Stimulated activated effector memory CD8-positive, alpha-beta T cell treated with anti-CD3 and anti-CD28 coated beads, Interleukin-12 subunit alpha, Interleukin-12 subunit beta, amount 100 ng/mL, for 72 hours (primary cell): ENCODE results near the gene GORASP2.

Experiments used
- ATAC-seq: fragments of 150-1000 bp; cut with Tn5 transposase; 2 replicates; pipeline ENCODE4 v1.10.0; 2021
- DNase-seq, 2 donors: peaks; one replicate each; pipeline ENCODE4 v3.0.0; 2021 to 2022; ENCODE audit warnings: low spot score in 2 of 2
- H3K27ac Mint-ChIP-seq: one replicate; pipeline ENCODE4 v1.8.0; 2022; ENCODE audit warnings: mild to moderate bottlenecking, mixed read lengths
- H3K36me3 Mint-ChIP-seq: one replicate; pipeline ENCODE4 v1.8.0; 2022; ENCODE audit warnings: mild to moderate bottlenecking, mixed read lengths
- H3K4me1 Mint-ChIP-seq: one replicate; pipeline ENCODE4 v1.8.0; 2022; ENCODE audit warnings: mixed read lengths
- H3K4me3 Mint-ChIP-seq: one replicate; pipeline ENCODE4 v1.8.0; 2022; ENCODE audit warnings: mild to moderate bottlenecking, mixed read lengths
- H3K9me3 Mint-ChIP-seq: one replicate; pipeline ENCODE4 v1.8.0; 2022; ENCODE audit warnings: mixed read lengths

The GORASP2 gene

DNA sequence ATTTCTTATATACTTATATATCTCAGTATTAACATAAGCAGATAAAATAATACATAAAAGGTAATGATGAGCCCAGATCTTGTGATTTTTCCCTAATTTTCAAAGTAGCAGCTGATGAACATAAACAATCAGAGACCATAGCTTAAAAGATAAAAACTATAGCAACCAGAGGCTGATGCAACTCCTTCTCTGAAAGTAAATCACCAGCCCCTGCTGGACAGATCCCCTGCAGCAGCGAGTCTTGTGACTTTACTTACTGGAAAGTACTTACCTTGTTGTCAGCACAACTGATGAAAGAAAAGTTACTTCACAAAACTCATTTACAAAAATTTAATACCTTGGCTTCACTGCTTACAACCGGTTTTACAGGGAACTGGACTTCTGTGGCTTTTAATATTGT is 67.3 kb downstream of the GORASP2 start:
- DNase-seq (no peak), ATAC-seq (no peak)
- Mint-ChIP-seq H3K27ac (no peak overlapping the region), H3K4me1 (no peaks in the 10 kb centered on the region), H3K4me3 (no peak overlapping the region), H3K9me3 (no peaks in the 10 kb centered on the region), H3K36me3 (peaks cover 73% of the 10 kb centered on the region)

DNA sequence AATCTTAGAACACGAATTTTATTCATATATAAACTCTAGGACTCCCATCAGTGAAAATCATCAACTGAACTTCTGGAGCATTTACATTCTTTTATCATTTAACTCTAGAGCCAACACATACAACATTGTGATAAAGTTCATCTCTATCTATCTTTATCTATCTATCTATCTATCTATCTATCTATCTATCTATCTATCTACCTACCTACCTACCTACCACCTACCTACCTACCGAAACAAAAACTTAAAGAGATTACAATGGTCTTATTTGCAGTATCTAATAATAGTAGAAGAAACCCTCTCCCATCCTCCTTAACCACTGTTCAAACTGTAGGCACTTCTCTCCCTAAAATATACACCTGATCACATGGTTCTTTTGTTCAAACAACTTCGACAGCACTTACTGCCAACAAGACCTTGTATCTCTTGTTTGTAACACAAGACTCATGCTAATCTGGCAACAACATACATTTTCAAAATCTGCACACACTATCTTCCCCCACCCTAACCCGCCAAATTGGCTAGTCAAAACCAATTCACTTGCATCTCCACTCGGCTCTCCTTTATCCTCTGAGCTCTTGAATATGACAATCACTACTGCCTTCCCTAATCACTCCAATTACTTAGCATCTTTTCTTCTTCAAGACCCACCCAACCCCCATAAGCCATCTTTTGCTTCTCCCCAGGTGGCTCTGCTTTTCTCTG is 69.0 kb downstream of the GORASP2 start:
- H3K36me3 Mint-ChIP-seq: peaks cover 73% of the 10 kb centered on the region
- H3K27ac Mint-ChIP-seq: no peak overlapping the region
- ATAC-seq (no peak), DNase-seq (no peak)
- no peaks in the 10 kb centered on the region for H3K4me1 Mint-ChIP-seq
- no peak overlapping the region for H3K4me3 Mint-ChIP-seq
- H3K9me3 Mint-ChIP-seq: no peaks in the 10 kb centered on the region

GRCh38 chr2:170999654-171000053 is 70.6 kb downstream of the GORASP2 start:
- DNase-seq (no peak), ATAC-seq (no peak)
- Mint-ChIP-seq H3K27ac (no peak overlapping the region), H3K9me3 (no peaks in the 10 kb centered on the region), H3K4me1 (no peaks in the 10 kb centered on the region), H3K36me3 (peaks cover 73% of the 10 kb centered on the region), H3K4me3 (no peak overlapping the region)

DNA sequence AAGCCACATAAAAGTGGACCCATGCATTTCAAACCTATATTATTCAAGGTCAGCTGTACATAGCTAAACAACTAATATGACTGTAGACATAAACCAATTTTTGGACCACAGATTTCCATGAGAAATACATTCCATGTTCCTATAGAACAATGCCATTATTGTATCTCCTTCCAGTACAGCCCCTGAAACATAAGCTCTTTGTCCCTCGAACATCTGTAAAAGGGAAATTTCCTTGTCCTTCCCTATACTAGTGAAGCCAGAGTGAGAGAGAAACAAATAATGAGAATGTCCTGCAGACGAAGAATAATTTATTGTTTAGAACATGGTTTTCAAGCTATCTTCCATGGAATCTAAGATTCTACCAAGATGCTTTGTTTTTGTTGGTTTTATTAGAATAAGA is 75.3 kb downstream of the GORASP2 start:
- peaks cover 78% of the 10 kb centered on the region for H3K36me3 Mint-ChIP-seq
- DNase-seq: no peak
- no peaks in the 10 kb centered on the region for H3K9me3 Mint-ChIP-seq
- no peak for ATAC-seq
- H3K27ac Mint-ChIP-seq: no peak overlapping the region
- no peak overlapping the region for H3K4me3 Mint-ChIP-seq
- H3K4me1 Mint-ChIP-seq: no peaks in the 10 kb centered on the region

DNA sequence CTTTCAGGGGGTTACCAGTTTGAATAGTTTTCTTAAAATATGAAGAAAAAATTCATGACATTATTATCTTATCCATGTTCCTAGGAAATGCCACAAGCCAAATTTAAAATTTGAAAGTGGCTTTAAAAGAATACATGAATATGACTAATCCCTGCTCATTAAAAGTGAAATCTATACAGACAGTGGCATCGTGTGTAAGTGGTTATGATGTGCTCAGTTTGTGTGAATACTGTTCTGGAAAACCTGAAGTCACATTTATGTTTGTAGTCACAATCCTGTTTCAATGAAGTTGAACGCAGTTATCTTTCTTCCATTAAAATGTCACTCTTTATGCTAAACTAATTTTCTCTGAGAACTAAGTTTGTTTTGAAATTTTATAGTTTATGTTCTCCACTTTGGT is 75.8 kb downstream of the GORASP2 start:
- Mint-ChIP-seq H3K4me3 (no peak overlapping the region), H3K27ac (peak overlapping the region; percentile 51), H3K36me3 (peaks cover 78% of the 10 kb centered on the region), H3K4me1 (peaks cover 2% of the 10 kb centered on the region), H3K9me3 (no peaks in the 10 kb centered on the region)
- peak; percentile 64 for ATAC-seq
- DNase-seq: no peak

GRCh38 chr2:171008550-171009205 is 79.6 kb downstream of the GORASP2 start:
- Mint-ChIP-seq H3K4me1 (peaks cover 7% of the 10 kb centered on the region), H3K4me3 (no peak overlapping the region), H3K9me3 (no peaks in the 10 kb centered on the region), H3K36me3 (peaks cover 76% of the 10 kb centered on the region), H3K27ac (no peak overlapping the region)
- DNase-seq (no peak), ATAC-seq (no peak)

DNA sequence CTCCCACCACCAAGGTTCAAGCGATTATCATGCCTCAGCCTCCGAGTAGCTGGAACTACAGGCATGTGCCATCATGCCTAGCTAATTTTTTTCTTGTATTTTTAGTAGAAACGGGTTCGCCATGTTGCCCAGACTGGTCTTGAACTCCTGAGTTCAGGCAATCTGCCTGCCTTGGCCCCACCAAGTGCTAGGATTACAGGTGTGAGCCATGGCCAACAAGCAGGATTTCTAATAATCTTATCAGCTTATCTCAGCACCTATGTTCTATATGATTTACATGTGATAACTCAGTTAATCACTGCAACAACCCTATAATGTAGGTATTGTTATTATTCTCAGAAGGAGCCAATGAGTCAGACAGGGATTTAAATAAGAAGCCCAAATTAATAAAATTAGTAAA is 80.3 kb downstream of the GORASP2 start:
- H3K4me1 Mint-ChIP-seq: peaks cover 7% of the 10 kb centered on the region
- no peak overlapping the region for H3K4me3 Mint-ChIP-seq
- ATAC-seq (no peak), DNase-seq (no peak)
- peaks cover 76% of the 10 kb centered on the region for H3K36me3 Mint-ChIP-seq
- no peaks in the 10 kb centered on the region for H3K9me3 Mint-ChIP-seq
- peak overlapping the region; percentile 21 for H3K27ac Mint-ChIP-seq

GRCh38 chr2:171013851-171014250 is 84.8 kb downstream of the GORASP2 start:
- no peaks in the 10 kb centered on the region for H3K9me3 Mint-ChIP-seq
- peaks cover 56% of the 10 kb centered on the region for H3K36me3 Mint-ChIP-seq
- no peak for ATAC-seq
- DNase-seq: no peak
- H3K4me3 Mint-ChIP-seq: no peak overlapping the region
- peaks cover 19% of the 10 kb centered on the region for H3K4me1 Mint-ChIP-seq
- H3K27ac Mint-ChIP-seq: no peak overlapping the region

- H3K36me3 Mint-ChIP-seq: peaks cover 51% of the 10 kb centered on the region
- ATAC-seq (no peak), DNase-seq (no peak)
- H3K9me3 Mint-ChIP-seq: no peaks in the 10 kb centered on the region
- no peak overlapping the region for H3K27ac Mint-ChIP-seq
- H3K4me3 Mint-ChIP-seq: no peak overlapping the region
- peaks cover 16% of the 10 kb centered on the region for H3K4me1 Mint-ChIP-seq
These were observed 87.1 kb downstream of the GORASP2 start for GRCh38 chr2:171016125-171016524.
